Calu3 (cell line): ENCODE measurements around the gene CCT7. TPM values are rescaled to one million over a fixed set of nuclear protein-coding genes. Genes with fewer than 3 reads are reported as not detected.

Source experiments
- BruUV-seq: library from RNA; stranded (reverse); fragments of 400-500 nt; replicated peaks from 2 replicates; lab custom pipeline; 2021; lab: Mats Ljungman, UMichigan
- CTCF ChIA-PET: fragments of 300-600 bp; sonication (Branson Sonifier 250); formaldehyde crosslinking; loops from one replicate; lab custom pipeline; 2022; ENCODE audit warnings: antibody characterized with exemption; lab: Charles Lee
- DNase-seq: peaks from one replicate; pipeline ENCODE4 v3.0.0; 2022
- H3K27ac Mint-ChIP-seq: one replicate; pipeline ENCODE4 v1.8.0; 2022; ENCODE audit warnings: mixed read lengths; ENCODE audit not compliant: unreplicated experiment
- H3K27me3 Mint-ChIP-seq: one replicate; pipeline ENCODE4 v1.8.0; 2022; ENCODE audit warnings: mixed read lengths; ENCODE audit not compliant: unreplicated experiment
- H3K36me3 Mint-ChIP-seq: one replicate; pipeline ENCODE4 v1.8.0; 2022; ENCODE audit warnings: mild to moderate bottlenecking, moderate library complexity, mixed read lengths; ENCODE audit not compliant: insufficient read depth, unreplicated experiment
- H3K4me1 Mint-ChIP-seq: one replicate; pipeline ENCODE4 v1.8.0; 2022; ENCODE audit warnings: mild to moderate bottlenecking, low read depth, mixed read lengths; ENCODE audit not compliant: unreplicated experiment
- H3K4me3 Mint-ChIP-seq: one replicate; pipeline ENCODE4 v1.8.0; 2022; ENCODE audit warnings: mild to moderate bottlenecking, low read depth, moderate library complexity, mixed read lengths; ENCODE audit not compliant: unreplicated experiment
- H3K9me3 Mint-ChIP-seq: one replicate; pipeline ENCODE4 v1.8.0; 2022; ENCODE audit warnings: low read depth, mixed read lengths; ENCODE audit not compliant: unreplicated experiment
- intact Hi-C: fragments of 100-400 bp; cut with micrococcal nuclease; formaldehyde crosslinking; loops from one replicate; pipeline ENCODE4 v1.10.0; 2022; ENCODE audit not compliant: unreplicated experiment
- total RNA-seq: library from RNA; stranded (reverse); gene quantifications from 2 replicates; pipeline ENCODE4 v1.2.3, GENCODE V29; 2022
- TF ChIP-seq, protein P1 (sequence below): fragments of 200-600 bp; IDR thresholded peaks from one replicate; pipeline ENCODE4 v1.8.0; 2022; ENCODE audit warnings: antibody characterized with exemption; ENCODE audit not compliant: unreplicated experiment

Gene CCT7
- total RNA-seq, 1 experiment from 2014 or later = 403 TPM

DNA sequence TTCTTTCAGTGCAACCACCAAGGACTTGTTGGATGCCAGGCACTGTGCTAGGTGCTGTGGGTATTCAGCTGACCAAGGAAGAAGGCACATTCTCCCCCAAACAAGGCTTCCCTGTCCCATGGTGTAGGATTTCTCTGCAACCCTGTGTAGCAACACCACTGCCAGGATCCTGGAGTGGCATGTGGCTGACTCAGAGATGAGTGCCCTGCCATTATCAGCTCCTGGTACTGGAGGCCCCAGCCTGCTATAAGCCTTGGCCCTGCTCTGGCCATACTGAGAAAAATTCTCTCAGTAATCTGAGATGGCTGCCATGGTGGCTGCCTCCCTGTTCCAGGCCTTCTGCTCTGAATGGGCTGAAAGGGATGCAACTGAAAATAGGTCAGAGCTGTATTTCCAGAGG lies 15.8 kb upstream of the CCT7 start:
- CTCF ChIA-PET = no interaction called here
- TF ChIP-seq, protein P1, sequence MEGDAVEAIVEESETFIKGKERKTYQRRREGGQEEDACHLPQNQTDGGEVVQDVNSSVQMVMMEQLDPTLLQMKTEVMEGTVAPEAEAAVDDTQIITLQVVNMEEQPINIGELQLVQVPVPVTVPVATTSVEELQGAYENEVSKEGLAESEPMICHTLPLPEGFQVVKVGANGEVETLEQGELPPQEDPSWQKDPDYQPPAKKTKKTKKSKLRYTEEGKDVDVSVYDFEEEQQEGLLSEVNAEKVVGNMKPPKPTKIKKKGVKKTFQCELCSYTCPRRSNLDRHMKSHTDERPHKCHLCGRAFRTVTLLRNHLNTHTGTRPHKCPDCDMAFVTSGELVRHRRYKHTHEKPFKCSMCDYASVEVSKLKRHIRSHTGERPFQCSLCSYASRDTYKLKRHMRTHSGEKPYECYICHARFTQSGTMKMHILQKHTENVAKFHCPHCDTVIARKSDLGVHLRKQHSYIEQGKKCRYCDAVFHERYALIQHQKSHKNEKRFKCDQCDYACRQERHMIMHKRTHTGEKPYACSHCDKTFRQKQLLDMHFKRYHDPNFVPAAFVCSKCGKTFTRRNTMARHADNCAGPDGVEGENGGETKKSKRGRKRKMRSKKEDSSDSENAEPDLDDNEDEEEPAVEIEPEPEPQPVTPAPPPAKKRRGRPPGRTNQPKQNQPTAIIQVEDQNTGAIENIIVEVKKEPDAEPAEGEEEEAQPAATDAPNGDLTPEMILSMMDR = no peak
- Mint-ChIP-seq H3K36me3 (peaks cover 26% of the 10 kb centered on the region), H3K4me3 (no peak overlapping the region), H3K4me1 (peaks cover 27% of the 10 kb centered on the region), H3K27me3 (no peaks in the 10 kb centered on the region), H3K27ac (no peak overlapping the region), H3K9me3 (no peaks in the 10 kb centered on the region)
- intact Hi-C loops = no loop called here
- no TSS peak for BruUV-seq
- DNase-seq = no peak

DNA sequence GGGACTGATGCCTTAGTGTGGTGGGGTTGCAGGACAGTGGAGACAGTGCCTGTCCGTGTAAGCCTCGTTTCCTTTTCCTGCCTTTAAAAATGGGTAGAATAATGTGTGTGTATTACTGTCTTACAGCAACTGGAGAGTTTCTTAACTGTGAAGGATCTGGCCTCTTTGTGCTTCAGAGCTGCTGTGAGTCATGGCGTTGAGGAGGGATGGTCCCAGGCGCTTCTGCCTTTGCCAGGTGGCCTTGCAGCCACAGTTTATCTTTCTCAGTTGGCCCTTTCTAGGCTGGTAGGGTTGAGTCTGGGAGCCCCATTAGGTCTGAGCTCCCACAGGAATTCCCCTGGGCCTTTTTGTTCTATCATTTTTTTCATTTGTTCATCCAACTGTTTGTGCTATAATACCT lies 10.3 kb upstream of the CCT7 start:
- Mint-ChIP-seq H3K27me3 (no peaks in the 10 kb centered on the region), H3K9me3 (no peaks in the 10 kb centered on the region), H3K4me3 (no peak overlapping the region), H3K36me3 (peaks cover 7% of the 10 kb centered on the region), H3K27ac (no peak overlapping the region), H3K4me1 (no peaks in the 10 kb centered on the region)
- TF ChIP-seq, protein P1 = no peak
- DNase-seq = no peak
- CTCF ChIA-PET = no interaction called here
- intact Hi-C loops = no loop called here
- BruUV-seq = no TSS peak

DNA sequence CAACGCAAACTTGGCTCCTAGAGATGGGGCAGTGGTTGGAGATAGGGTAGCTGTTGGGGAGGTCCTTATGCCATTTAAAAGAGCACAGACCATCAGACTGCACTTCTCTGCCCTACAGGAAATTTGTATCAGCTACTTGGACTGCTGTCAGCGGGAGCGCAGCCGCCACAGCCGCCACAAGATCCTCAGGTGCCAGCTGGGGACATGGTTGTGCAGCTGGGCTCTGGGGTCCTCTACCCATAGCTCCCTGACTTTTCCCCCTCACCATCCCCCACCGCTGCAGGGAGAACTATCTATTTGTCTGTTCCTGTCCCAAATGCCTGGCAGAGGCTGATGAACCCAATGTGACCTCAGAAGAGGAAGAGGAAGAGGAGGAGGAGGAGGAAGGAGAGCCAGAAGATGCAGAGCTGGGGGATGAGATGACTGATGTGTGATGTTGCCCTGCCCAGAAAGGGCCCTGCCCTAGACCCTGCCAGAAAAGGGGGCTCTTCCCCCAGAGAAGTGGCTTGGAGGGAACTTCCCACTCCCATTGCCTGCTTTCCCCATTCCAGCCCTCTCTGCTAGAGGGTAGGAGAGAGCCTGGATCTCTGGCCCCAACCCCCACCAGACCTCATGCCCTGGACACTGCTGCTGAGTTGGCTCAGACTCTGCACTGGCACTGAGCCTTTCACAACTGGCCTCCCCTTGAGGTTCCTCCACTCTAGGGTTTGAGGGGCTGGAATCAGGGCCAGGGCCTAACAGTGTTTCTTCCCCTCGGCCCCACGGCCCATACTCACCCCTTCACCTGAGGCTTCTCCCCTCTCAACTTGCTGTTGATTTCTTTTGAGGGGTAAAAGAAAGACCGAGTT lies 8.4 kb upstream of the CCT7 start:
- intact Hi-C loops = no loop called here
- H3K27ac Mint-ChIP-seq = no peak overlapping the region
- H3K4me1 Mint-ChIP-seq = no peaks in the 10 kb centered on the region
- no peak for DNase-seq
- CTCF ChIA-PET = interaction anchor here (0.9 kb wide), 1 partner anchor 9 kb away, joined by 4 read pairs; the partner anchor contains the start of gene CCT7
- no peak overlapping the region for H3K4me3 Mint-ChIP-seq
- no TSS peak for BruUV-seq
- TF ChIP-seq, protein P1 = no peak
- no peaks in the 10 kb centered on the region for H3K27me3 Mint-ChIP-seq
- H3K36me3 Mint-ChIP-seq = peaks cover 9% of the 10 kb centered on the region
- no peaks in the 10 kb centered on the region for H3K9me3 Mint-ChIP-seq

DNA sequence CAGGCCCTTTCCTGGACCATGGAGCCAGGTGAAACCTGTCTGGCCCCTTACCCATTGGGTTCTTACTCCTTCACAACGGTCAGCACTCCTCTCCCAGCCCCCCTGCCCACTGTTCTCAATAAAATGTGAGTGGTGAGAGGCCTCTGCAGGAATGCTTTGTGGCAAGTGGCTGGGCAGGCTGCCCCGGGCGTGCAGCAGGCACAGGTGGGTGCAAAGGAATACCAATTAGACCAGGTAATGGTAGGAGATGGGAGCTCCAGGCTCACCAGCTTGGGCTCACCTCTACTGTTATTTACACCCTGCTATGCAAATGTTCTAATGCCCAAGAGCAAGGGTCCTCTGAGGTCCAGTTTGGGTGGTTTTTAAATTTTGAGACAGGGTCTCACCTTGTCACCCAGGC lies 7.0 kb upstream of the CCT7 start:
- H3K27ac Mint-ChIP-seq = no peak overlapping the region
- no peaks in the 10 kb centered on the region for H3K9me3 Mint-ChIP-seq
- intact Hi-C loops = no loop called here
- no peaks in the 10 kb centered on the region for H3K4me1 Mint-ChIP-seq
- BruUV-seq = no TSS peak
- no peaks in the 10 kb centered on the region for H3K27me3 Mint-ChIP-seq
- CTCF ChIA-PET = interaction anchor here (1.5 kb wide), 1 partner anchor 14 kb away, joined by 5 read pairs; the partner anchor contains the start of gene SMYD5
- peaks cover 9% of the 10 kb centered on the region for H3K36me3 Mint-ChIP-seq
- no peak overlapping the region for H3K4me3 Mint-ChIP-seq
- TF ChIP-seq, protein P1 = no peak
- DNase-seq = no peak
